Heart left ventricle (tissue), 13 donors: ENCODE results near the gene LRBA.

Source experiments
- POLR2A ChIP-seq, 2 donors: fragments of 450-650 bp; IDR thresholded peaks; one replicate each; pipeline ENCODE4 v1.6.1; 2017; ENCODE audit warnings: antibody characterized with exemption in 2 of 2, mild to moderate bottlenecking in 2 of 2, moderate library complexity in 2 of 2
- TF ChIP-seq, protein P1 (sequence below), 12 donors: fragments of 200-600 bp; sonication (generic) in 4 of 12; IDR thresholded peaks; one replicate each; pipeline versions ENCODE4 v1.5.0 to v1.8.0; 2018 to 2022; ENCODE audit warnings: antibody characterized with exemption in 12 of 12, mild to moderate bottlenecking in 5 of 12
- donor health status: ischemic (EF 13 %, LVEDD 7.1; RV severe dilation, severe dysfunction).
- donor health status: DM: no; HTN: yes; CAD: no.
- donor health status: DM: no; HTN: no; CAD: no.
- donor health status: ischemic (EF 25% LVEDD 6.9; RV normal size, moderate dysfunction).
- donor health status: ischemic (EF 25% LVEDD 5.7; RV mildly dilated, moderate dysfunction).
- donor health status: ischemic (EF 35%, LVEDD 5.7; RV mildly dilated, moderate dysfunction).
- donor health status: nonischemic (EF 11% LVEDD 7.7; RV severe dilation, severe dysfunction).
- donor health status: DM: yes; HTN: yes; CAD: no.
- donor health status: PGD.
- donor health status: ischemic (EF 29% LVEDD 5.4; RV normal size, mild dysfunction).
- donor health status: nonischemic (EF 23%, LVEDD 6.1; RV moderate dilation, normal function).

DNA sequence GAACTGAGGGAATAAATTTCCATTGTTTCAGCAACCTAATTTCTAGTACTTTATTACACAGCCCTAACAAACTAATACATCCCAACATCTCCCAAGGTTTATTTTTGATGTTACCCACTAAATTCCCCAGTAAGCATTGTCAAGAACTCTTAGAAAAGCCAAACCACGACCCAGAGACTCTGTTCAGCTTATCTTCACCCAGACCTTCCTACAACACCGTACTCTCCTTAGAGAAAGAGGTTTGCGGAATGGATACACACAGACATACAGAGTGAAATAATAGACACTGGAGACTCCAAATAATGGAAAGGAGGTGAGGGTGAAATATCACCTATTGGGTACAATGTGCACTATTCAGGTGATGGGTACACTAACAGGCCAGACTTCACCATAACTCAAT lies 75.6 kb downstream of the LRBA start:
- TF ChIP-seq, protein P1, sequence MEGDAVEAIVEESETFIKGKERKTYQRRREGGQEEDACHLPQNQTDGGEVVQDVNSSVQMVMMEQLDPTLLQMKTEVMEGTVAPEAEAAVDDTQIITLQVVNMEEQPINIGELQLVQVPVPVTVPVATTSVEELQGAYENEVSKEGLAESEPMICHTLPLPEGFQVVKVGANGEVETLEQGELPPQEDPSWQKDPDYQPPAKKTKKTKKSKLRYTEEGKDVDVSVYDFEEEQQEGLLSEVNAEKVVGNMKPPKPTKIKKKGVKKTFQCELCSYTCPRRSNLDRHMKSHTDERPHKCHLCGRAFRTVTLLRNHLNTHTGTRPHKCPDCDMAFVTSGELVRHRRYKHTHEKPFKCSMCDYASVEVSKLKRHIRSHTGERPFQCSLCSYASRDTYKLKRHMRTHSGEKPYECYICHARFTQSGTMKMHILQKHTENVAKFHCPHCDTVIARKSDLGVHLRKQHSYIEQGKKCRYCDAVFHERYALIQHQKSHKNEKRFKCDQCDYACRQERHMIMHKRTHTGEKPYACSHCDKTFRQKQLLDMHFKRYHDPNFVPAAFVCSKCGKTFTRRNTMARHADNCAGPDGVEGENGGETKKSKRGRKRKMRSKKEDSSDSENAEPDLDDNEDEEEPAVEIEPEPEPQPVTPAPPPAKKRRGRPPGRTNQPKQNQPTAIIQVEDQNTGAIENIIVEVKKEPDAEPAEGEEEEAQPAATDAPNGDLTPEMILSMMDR (IDR thresholded peaks at IDR 0.05): no peak
- TF ChIP-seq POLR2A (IDR thresholded peaks at IDR 0.05): no peak
